ENCODE data around the gene COX5B. TPM values are rescaled to one million over a fixed set of nuclear protein-coding genes. Genes with fewer than 3 reads are reported as not detected.
A peak's percentile ranks its signal among the peaks of the same experiment; 100 is the strongest.
"Not testable (repeated sequence)": the region's sequence is repeated elsewhere in the genome, so short reads cannot be mapped to it uniquely, and the experiment has no call there.

The COX5B gene
- total and polyA plus RNA-seq, 5 experiments from 2014 or later: 119 to 373 (median 321) TPM

- POLR2A ChIA-PET: interaction anchor here (0.7 to 8.6 kb wide), 9 partner anchors 10 to 73 kb away, joined by 3 to 170 read pairs (median 3); partner anchors contain the start of gene COX5B
- ATAC-seq: peak; percentile 86
- peak within 1 kb of the TSS; percentile 93 to 100 (median 98) for H3K27ac Mint-ChIP-seq
- H3K4me3 Mint-ChIP-seq: peak within 1 kb of the TSS; percentile 91 to 98 (median 96)
- peak; percentile 95 to 99 (median 98) for DNase-seq
- H3K4me1 Mint-ChIP-seq: peaks cover 22 to 42% (median 32%) of the 10 kb centered on the region in 4 donors
- no peaks in the 10 kb centered on the region for H3K9me3 Mint-ChIP-seq
- H3K36me3 Mint-ChIP-seq: peaks cover 0 to 12% (median 0%) of the 10 kb centered on the region in 3 donors
- no peaks in the 10 kb centered on the region for H3K27me3 Mint-ChIP-seq
Measured at GRCh38 chr2:97663962-97664635, 18.2 kb downstream of the COX5B start, which contains the start of gene ACTR1B. TSS of gene ACTR1B (minus strand) at chr2:97664044. CDS start at chr2:97663890, 154 bp downstream.

GRCh38 chr2:97664636-97664970 lies 18.7 kb downstream of the COX5B start:
- POLR2A ChIA-PET: interaction anchor here (0.7 to 8.6 kb wide), 9 partner anchors 11 to 74 kb away, joined by 3 to 170 read pairs (median 3); partner anchors contain the start of gene COX5B
- Mint-ChIP-seq H3K9me3 (no peaks in the 10 kb centered on the region), H3K4me3 (peak overlapping the region; percentile 89 to 98 (median 94)), H3K36me3 (peaks cover 0 to 12% (median 0%) of the 10 kb centered on the region in 3 donors), H3K4me1 (peaks cover 22 to 42% (median 31%) of the 10 kb centered on the region in 4 donors), H3K27ac (peak overlapping the region; percentile 93 to 100 (median 98)), H3K27me3 (no peaks in the 10 kb centered on the region)
- DNase-seq (no peak), ATAC-seq (no peak)

- H3K36me3 Mint-ChIP-seq: peaks cover 0 to 5% (median 2%) of the 10 kb centered on the region in 3 donors
- no peak for ATAC-seq
- DNase-seq: no peak
- H3K9me3 Mint-ChIP-seq: no peaks in the 10 kb centered on the region
- peak within 1 kb of the TSS in 1 of 10 donors; percentile 58 for H3K27ac Mint-ChIP-seq
- H3K4me1 Mint-ChIP-seq: peaks cover 0 to 11% (median 5%) of the 10 kb centered on the region in 4 donors
- peaks cover 0 to 10% (median 0%) of the 10 kb centered on the region in 5 donors for H3K27me3 Mint-ChIP-seq
- POLR2A ChIA-PET: no interaction called here
- H3K4me3 Mint-ChIP-seq: no peak within 1 kb of the TSS
Measured at GRCh38 chr2:97669448-97669847, 23.6 kb downstream of the COX5B start, which contains the start of gene C2orf92. TSS of gene C2orf92 (plus strand) at chr2:97669713. CDS start at chr2:97669789, 76 bp downstream.

GRCh38 chr2:97670471-97670870 lies 24.6 kb downstream of the COX5B start:
- ATAC-seq: no peak
- H3K27ac Mint-ChIP-seq: no peak overlapping the region
- peaks cover 0 to 10% (median 0%) of the 10 kb centered on the region in 5 donors for H3K27me3 Mint-ChIP-seq
- peaks cover 0 to 3% (median 1%) of the 10 kb centered on the region in 4 donors for H3K4me1 Mint-ChIP-seq
- no peak overlapping the region for H3K4me3 Mint-ChIP-seq
- no peak for DNase-seq
- no peaks in the 10 kb centered on the region for H3K9me3 Mint-ChIP-seq
- POLR2A ChIA-PET: no interaction called here
- peaks cover 0 to 5% (median 2%) of the 10 kb centered on the region in 3 donors for H3K36me3 Mint-ChIP-seq

- Mint-ChIP-seq H3K4me1 (peaks cover 0 to 2% (median 1%) of the 10 kb centered on the region in 4 donors), H3K9me3 (no peaks in the 10 kb centered on the region), H3K4me3 (no peak overlapping the region), H3K27ac (no peak overlapping the region), H3K27me3 (peaks cover 0 to 10% (median 0%) of the 10 kb centered on the region in 5 donors), H3K36me3 (peaks cover 0 to 5% (median 2%) of the 10 kb centered on the region in 3 donors)
- DNase-seq: no peak
- POLR2A ChIA-PET: no interaction called here
- ATAC-seq: no peak
Measured at GRCh38 chr2:97671526-97671925, 25.7 kb downstream of the COX5B start.

GRCh38 chr2:97672606-97673140 lies 26.8 kb downstream of the COX5B start:
- not testable (repeated sequence) for H3K4me1 Mint-ChIP-seq, DNase-seq, ATAC-seq, H3K4me3 Mint-ChIP-seq, H3K9me3 Mint-ChIP-seq, H3K36me3 Mint-ChIP-seq, H3K27ac Mint-ChIP-seq
- H3K27me3 Mint-ChIP-seq: peaks cover 0 to 10% (median 0%) of the 10 kb centered on the region in 5 donors
- POLR2A ChIA-PET: interaction anchor here (1.2 kb wide), 1 partner anchor 26 kb away, joined by 5 read pairs; the partner anchor contains the start of gene COX5B

GRCh38 chr2:97673182-97673914 lies 27.5 kb downstream of the COX5B start:
- ATAC-seq (no peak), DNase-seq (no peak)
- Mint-ChIP-seq H3K27me3 (peaks cover 0 to 10% (median 0%) of the 10 kb centered on the region in 5 donors), H3K9me3 (no peaks in the 10 kb centered on the region), H3K36me3 (peaks cover 0 to 5% (median 2%) of the 10 kb centered on the region in 3 donors), H3K4me3 (no peak overlapping the region), H3K27ac (peak overlapping the region in 1 of 10 donors; percentile 17), H3K4me1 (no peaks in the 10 kb centered on the region)
- POLR2A ChIA-PET: interaction anchor here (0.7 to 1.2 kb wide), 2 partner anchors 27 to 1360 kb away, joined by 3 to 5 read pairs; partner anchors contain the start of gene COX5B

- H3K9me3 Mint-ChIP-seq: no peaks in the 10 kb centered on the region
- POLR2A ChIA-PET: no interaction called here
- peaks cover 0 to 10% (median 0%) of the 10 kb centered on the region in 5 donors for H3K27me3 Mint-ChIP-seq
- H3K36me3 Mint-ChIP-seq: peaks cover 0 to 5% (median 2%) of the 10 kb centered on the region in 3 donors
- no peak for DNase-seq
- H3K4me1 Mint-ChIP-seq: no peaks in the 10 kb centered on the region
- no peak for ATAC-seq
- H3K4me3 Mint-ChIP-seq: no peak overlapping the region
- no peak overlapping the region for H3K27ac Mint-ChIP-seq
Measured at GRCh38 chr2:97673915-97674283, 28.0 kb downstream of the COX5B start.

GRCh38 chr2:97675430-97676113 lies 29.7 kb downstream of the COX5B start:
- H3K36me3 Mint-ChIP-seq: peaks cover 0 to 5% (median 2%) of the 10 kb centered on the region in 3 donors
- ATAC-seq: no peak
- H3K9me3 Mint-ChIP-seq: peaks cover 0 to 3% (median 0%) of the 10 kb centered on the region in 9 donors
- POLR2A ChIA-PET: interaction anchor here (1.1 kb wide), 1 partner anchor 9 kb away, joined by 4 read pairs; no protein-coding TSS in a partner anchor
- peaks cover 0 to 10% (median 0%) of the 10 kb centered on the region in 5 donors for H3K27me3 Mint-ChIP-seq
- H3K27ac Mint-ChIP-seq: no peak overlapping the region
- H3K4me3 Mint-ChIP-seq: no peak overlapping the region
- H3K4me1 Mint-ChIP-seq: no peaks in the 10 kb centered on the region
- DNase-seq: no peak

GRCh38 chr2:97676620-97677019 lies 30.8 kb downstream of the COX5B start:
- no peak for ATAC-seq

GRCh38 chr2:97677480-97677879 lies 31.6 kb downstream of the COX5B start:
- Mint-ChIP-seq H3K9me3 (peaks cover 0 to 3% (median 0%) of the 10 kb centered on the region in 9 donors), H3K4me1 (no peaks in the 10 kb centered on the region), H3K27ac (no peak overlapping the region), H3K4me3 (no peak overlapping the region), H3K36me3 (peaks cover 0 to 5% (median 2%) of the 10 kb centered on the region in 3 donors), H3K27me3 (peaks cover 0 to 10% (median 0%) of the 10 kb centered on the region in 5 donors)
- DNase-seq (no peak), ATAC-seq (no peak)
- POLR2A ChIA-PET: no interaction called here

More at GRCh38 chr2:97676620-97677019, 30.8 kb downstream of the COX5B start:
- POLR2A ChIA-PET: interaction anchor here (1.1 kb wide), 1 partner anchor 10 kb away, joined by 4 read pairs; no protein-coding TSS in a partner anchor
- Mint-ChIP-seq H3K27ac (no peak overlapping the region), H3K4me1 (no peaks in the 10 kb centered on the region), H3K9me3 (peaks cover 0 to 3% (median 0%) of the 10 kb centered on the region in 9 donors), H3K4me3 (no peak overlapping the region), H3K27me3 (peaks cover 0 to 10% (median 0%) of the 10 kb centered on the region in 5 donors), H3K36me3 (peaks cover 0 to 5% (median 2%) of the 10 kb centered on the region in 3 donors)
- DNase-seq: no peak

GRCh38 chr2:97678298-97678697 lies 32.4 kb downstream of the COX5B start:
- Mint-ChIP-seq H3K36me3 (peaks cover 0 to 5% (median 2%) of the 10 kb centered on the region in 3 donors), H3K27ac (no peak overlapping the region), H3K4me1 (no peaks in the 10 kb centered on the region), H3K9me3 (peaks cover 0 to 3% (median 0%) of the 10 kb centered on the region in 9 donors), H3K4me3 (no peak overlapping the region), H3K27me3 (peaks cover 0 to 10% (median 0%) of the 10 kb centered on the region in 5 donors)
- DNase-seq (no peak), ATAC-seq (no peak)
- POLR2A ChIA-PET: no interaction called here

Measured in naive thymus-derived CD8-positive, alpha-beta T cell (primary cell).